Liver (tissue), 9 donors: ENCODE measurements around the gene CLEC16A. TPM values are rescaled to one million over a fixed set of nuclear protein-coding genes. Genes with fewer than 3 reads are reported as not detected.

Experiments
- DNase-seq: peaks from one replicate; pipeline ENCODE4 v3.0.0-alpha.2; 2017; ENCODE audit warnings: low spot score
- H3K27ac ChIP-seq, 2 donors: one replicate each; pipeline ENCODE4 v1.7.0; 2013; ENCODE audit warnings: inconsistent platforms in 2 of 2, low read length in 2 of 2, control low read depth in 1 of 2, low read depth in 1 of 2, mild to moderate bottlenecking in 1 of 2
- H3K27me3 ChIP-seq, 4 donors: one replicate each; pipeline versions ENCODE4 v1.6.1 to v1.7.0; 2013; ENCODE audit warnings: low read length in 3 of 4, inconsistent platforms in 1 of 4, mild to moderate bottlenecking in 1 of 4, moderate library complexity in 1 of 4; ENCODE audit not compliant: control insufficient read depth in 4 of 4, insufficient read depth in 4 of 4
- H3K36me3 ChIP-seq, 4 donors: one replicate each; pipeline versions ENCODE4 v1.6.1 to v1.7.0; 2013; ENCODE audit warnings: low read length in 3 of 4, mild to moderate bottlenecking in 3 of 4, low read depth in 1 of 4, moderate library complexity in 1 of 4; ENCODE audit not compliant: control insufficient read depth in 4 of 4, insufficient read depth in 3 of 4
- H3K4me1 ChIP-seq, 4 donors: one replicate each; pipeline versions ENCODE4 v1.6.1 to v1.7.0; 2013; ENCODE audit warnings: low read length in 3 of 4, mild to moderate bottlenecking in 3 of 4, moderate library complexity in 1 of 4; ENCODE audit not compliant: control insufficient read depth in 4 of 4, insufficient read depth in 4 of 4
- H3K4me3 ChIP-seq, 3 donors: one replicate each; pipeline versions ENCODE4 v1.6.1 to v1.7.0; 2013; ENCODE audit warnings: low read length in 3 of 3, control low read depth in 1 of 3, low read depth in 1 of 3, mild to moderate bottlenecking in 1 of 3
- H3K9ac ChIP-seq, 2 donors: one replicate each; pipeline ENCODE4 v1.7.0; 2013; ENCODE audit warnings: low read length in 2 of 2, mild to moderate bottlenecking in 2 of 2, moderate library complexity in 2 of 2, control low read depth in 1 of 2, low read depth in 1 of 2
- H3K9me3 ChIP-seq, 4 donors: one replicate each; pipeline versions ENCODE4 v1.6.1 to v1.7.0; 2013; ENCODE audit warnings: low read length in 3 of 4; ENCODE audit not compliant: control insufficient read depth in 4 of 4
- EGR1 ChIP-seq, 2 donors: IDR thresholded peaks; 2 replicates each; pipeline ENCODE4 v1.6.1; 2016 to 2018; ENCODE audit warnings: antibody characterized with exemption in 2 of 2, low read depth in 2 of 2
- FOXA1 ChIP-seq: IDR thresholded peaks from 2 replicates; pipeline ENCODE4 v1.6.1; 2016; ENCODE audit warnings: antibody characterized with exemption
- RAD21 ChIP-seq, 2 donors: IDR thresholded peaks; 2 replicates each; pipeline ENCODE4 v1.6.1; 2016; ENCODE audit warnings: antibody characterized with exemption in 2 of 2, mild to moderate bottlenecking in 2 of 2
- SP1 ChIP-seq: IDR thresholded peaks from 2 replicates; pipeline ENCODE4 v1.6.1; 2018; ENCODE audit warnings: antibody characterized with exemption, mild to moderate bottlenecking
- WGBS: extraction: QIAGEN DNeasy Blood & Tissue Kit; methylation state at CpG from one replicate; pipeline ENCODE4 v1.1.7; 2013; 5-methylcytosine and 5-hydroxymethylcytosine counted together
- polyA plus RNA-seq, 2 donors: library from polyadenylated mRNA; stranded (reverse) in 1 of 2; unstranded in 1 of 2; fragments of 200-250 nt in 1 of 2; fragments of >200 nt in 1 of 2; fragmentation: Nextera tagmentation in 1 of 2; extraction: Ambion mirVana in 1 of 2; gene quantifications; one replicate each; pipeline versions ENCODE4 v1.2.1 to v1.2.3, GENCODE V29; 2013 to 2015
- total RNA-seq, 2 donors: library from RNA; depleted of rRNA; stranded (reverse); fragments of >200 nt; gene quantifications; one replicate each; pipeline ENCODE4 v1.2.3, GENCODE V29; 2014
- TF ChIP-seq, protein P1 (sequence below): fragments of 150-350 bp; IDR thresholded peaks from 2 replicates; pipeline ENCODE4 v1.5.1; 2017; ENCODE audit warnings: improper control_type of control experiment, low read depth, low read length; ENCODE audit not compliant: missing input control
- TF ChIP-seq, protein P2 (sequence below): IDR thresholded peaks from 2 replicates; pipeline ENCODE4 v1.6.1; 2016; ENCODE audit warnings: antibody characterized with exemption
- donor health status: healthy.
- donor health status: healthy.
- donor health status: healthy.
- donor health status: healthy.
- donor health status: healthy.

CLEC16A gene
- total and polyA plus RNA-seq, 4 donors, result 9.7 to 23.0 (median 17.4) TPM

DNA sequence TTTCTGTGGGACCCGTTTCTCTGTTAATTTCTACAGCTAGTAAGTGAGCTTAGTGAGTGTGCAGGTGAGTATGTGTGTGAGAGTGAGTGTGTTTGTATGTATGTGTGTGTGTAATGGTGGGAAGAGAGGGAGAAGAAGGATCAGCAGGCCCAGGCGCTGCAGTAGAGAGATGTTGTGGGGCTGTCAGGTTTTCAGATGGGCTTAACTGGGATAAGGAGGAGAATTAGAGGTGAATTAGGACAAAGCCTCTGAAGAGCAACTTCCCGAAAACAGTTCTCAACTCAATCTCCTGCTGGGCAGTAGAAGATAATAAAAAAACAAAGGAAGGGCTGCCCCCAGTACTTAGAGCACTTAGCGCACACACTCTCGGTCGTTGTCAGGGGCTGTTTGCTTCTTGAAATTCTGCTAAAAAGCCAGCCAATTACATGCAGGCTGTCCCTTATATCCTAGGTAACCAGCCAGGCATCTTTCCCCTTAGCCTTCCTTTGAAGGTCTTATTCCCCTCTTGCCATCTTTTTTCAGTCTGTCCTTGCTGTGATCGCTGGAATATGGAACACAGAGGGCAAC is 63.4 kb downstream of the CLEC16A start (continued):
- TF ChIP-seq, protein P1, sequence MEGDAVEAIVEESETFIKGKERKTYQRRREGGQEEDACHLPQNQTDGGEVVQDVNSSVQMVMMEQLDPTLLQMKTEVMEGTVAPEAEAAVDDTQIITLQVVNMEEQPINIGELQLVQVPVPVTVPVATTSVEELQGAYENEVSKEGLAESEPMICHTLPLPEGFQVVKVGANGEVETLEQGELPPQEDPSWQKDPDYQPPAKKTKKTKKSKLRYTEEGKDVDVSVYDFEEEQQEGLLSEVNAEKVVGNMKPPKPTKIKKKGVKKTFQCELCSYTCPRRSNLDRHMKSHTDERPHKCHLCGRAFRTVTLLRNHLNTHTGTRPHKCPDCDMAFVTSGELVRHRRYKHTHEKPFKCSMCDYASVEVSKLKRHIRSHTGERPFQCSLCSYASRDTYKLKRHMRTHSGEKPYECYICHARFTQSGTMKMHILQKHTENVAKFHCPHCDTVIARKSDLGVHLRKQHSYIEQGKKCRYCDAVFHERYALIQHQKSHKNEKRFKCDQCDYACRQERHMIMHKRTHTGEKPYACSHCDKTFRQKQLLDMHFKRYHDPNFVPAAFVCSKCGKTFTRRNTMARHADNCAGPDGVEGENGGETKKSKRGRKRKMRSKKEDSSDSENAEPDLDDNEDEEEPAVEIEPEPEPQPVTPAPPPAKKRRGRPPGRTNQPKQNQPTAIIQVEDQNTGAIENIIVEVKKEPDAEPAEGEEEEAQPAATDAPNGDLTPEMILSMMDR, result no peak
- no peak for TF ChIP-seq RAD21 (IDR thresholded peaks at IDR 0.05)
- TF ChIP-seq SP1, result no peak

DNA sequence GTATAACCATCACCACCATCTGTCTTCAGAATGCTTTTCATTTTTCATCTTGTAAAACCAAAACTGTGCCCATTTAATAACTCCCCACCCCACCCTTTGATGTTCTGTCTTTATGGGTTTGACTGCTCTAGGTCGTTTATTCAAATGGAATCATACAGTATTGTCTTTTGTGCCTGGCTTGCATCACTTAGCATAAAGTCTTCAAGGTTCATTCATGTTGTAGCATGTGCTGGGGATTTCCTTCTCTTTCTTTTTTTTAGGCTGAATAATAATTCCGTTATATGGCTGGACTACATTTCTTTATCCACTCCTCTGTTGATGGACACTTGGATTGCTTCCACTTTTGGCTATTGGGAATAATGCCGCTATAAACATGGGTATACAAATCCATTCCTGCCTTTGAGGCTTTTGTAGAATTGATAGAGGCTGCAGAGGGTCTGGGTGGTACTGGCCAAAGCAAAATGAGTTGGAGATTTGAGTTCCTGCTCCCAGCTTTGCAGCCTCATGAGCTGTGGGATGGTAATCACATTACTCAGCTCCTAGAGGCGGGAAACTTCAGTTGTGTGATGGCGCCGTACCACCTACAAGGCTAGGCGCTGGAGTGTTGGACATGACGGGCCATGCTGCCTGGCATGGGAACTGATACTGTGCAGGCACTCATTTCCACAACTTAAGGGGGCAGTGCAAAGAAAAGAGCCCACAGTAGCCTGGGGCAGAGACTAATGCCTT is 64.8 kb downstream of the CLEC16A start:
- Histone ChIP-seq H3K36me3 (peaks cover 0 to 11% (median 7%) of the 10 kb centered on the region in 4 donors), H3K4me1 (no peaks in the 10 kb centered on the region), H3K9ac (no peak overlapping the region), H3K27me3 (no peaks in the 10 kb centered on the region), H3K9me3 (no peaks in the 10 kb centered on the region), H3K4me3 (no peak overlapping the region), H3K27ac (no peak overlapping the region)
- TF ChIP-seq FOXA1, result no peak
- TF ChIP-seq, protein P1, result no peak
- TF ChIP-seq, protein P2, sequence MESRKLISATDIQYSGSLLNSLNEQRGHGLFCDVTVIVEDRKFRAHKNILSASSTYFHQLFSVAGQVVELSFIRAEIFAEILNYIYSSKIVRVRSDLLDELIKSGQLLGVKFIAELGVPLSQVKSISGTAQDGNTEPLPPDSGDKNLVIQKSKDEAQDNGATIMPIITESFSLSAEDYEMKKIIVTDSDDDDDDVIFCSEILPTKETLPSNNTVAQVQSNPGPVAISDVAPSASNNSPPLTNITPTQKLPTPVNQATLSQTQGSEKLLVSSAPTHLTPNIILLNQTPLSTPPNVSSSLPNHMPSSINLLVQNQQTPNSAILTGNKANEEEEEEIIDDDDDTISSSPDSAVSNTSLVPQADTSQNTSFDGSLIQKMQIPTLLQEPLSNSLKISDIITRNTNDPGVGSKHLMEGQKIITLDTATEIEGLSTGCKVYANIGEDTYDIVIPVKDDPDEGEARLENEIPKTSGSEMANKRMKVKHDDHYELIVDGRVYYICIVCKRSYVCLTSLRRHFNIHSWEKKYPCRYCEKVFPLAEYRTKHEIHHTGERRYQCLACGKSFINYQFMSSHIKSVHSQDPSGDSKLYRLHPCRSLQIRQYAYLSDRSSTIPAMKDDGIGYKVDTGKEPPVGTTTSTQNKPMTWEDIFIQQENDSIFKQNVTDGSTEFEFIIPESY, result no peak
- 95% methylated on average over 8 of the region's 8 CpGs for WGBS
- DNase-seq, result no peak

DNA sequence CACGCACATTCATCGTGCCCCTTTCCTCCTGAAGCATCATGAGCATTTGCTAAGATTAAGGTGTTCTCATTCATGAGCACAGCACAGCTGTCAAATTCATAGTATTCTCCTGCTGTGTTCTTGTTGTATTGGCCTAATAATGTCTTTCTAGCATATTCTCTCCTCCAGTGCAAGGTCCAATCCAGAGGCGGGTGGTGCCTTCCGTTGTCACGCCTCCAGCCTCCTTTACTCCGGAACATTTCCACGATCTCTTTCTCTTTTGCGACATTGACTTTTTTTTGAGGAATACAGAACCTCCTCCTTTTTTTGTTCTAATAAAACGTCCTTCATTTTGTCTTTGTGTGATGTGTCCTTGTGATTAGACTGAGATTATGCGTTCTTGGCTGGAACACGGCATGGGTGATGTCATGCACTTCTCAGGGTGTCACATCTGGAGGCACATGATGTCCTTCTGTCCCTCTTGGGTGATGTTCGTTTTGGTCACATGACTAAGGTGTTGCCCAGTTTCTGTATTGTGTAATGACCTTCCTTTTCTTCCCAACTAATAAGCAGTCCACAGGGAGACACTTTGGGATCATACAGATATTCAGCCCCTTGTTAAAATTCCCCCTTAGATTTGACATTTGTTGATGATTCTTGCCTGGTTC is 66.3 kb downstream of the CLEC16A start:
- Histone ChIP-seq H3K36me3 (peaks cover 0 to 9% (median 4%) of the 10 kb centered on the region in 4 donors), H3K27me3 (no peaks in the 10 kb centered on the region), H3K9me3 (no peaks in the 10 kb centered on the region), H3K4me3 (no peak overlapping the region), H3K9ac (no peak overlapping the region), H3K4me1 (no peaks in the 10 kb centered on the region), H3K27ac (no peak overlapping the region)
- 91% methylated on average over 12 of the region's 12 CpGs for WGBS
- TF ChIP-seq SP1 (no peak), EGR1 (IDR thresholded peaks at IDR 0.05; ENCODE audit: low read depth in 2 of 2) (no peak), RAD21 (IDR thresholded peaks at IDR 0.05) (no peak)
- DNase-seq, result no peak
